EL (cell line): ENCODE data around the gene CNPY1.
A peak's percentile ranks its signal among the peaks of the same experiment; 100 is the strongest.

Experiments used
- DNase-seq: peaks from one replicate; pipeline ENCODE4 v3.0.0-alpha.2; 2016

The CNPY1 gene

DNA sequence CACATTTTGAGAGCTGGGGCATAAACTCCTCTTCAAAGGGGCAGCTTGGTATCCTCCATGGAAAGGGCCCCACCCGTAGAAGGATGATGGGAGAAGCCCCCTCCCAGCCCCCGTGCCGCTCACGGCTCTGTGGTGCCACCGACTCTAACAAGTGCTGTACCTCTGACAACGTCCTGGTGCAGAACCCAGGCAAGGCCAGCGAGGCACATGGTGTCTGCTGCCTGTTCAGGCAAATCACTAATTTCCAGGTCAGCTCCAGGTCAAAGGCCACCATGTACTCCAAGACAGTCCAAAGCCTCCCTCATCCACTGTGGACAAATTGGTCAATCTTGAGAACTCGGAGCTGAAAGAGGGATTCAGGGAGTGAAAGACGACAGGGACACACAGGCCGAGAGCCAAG, 11.4 kb upstream of the CNPY1 start:
- DNase-seq: no peak

GRCh38 chr7:155556763-155557162, 10.4 kb upstream of the CNPY1 start:
- DNase-seq: no peak

DNA sequence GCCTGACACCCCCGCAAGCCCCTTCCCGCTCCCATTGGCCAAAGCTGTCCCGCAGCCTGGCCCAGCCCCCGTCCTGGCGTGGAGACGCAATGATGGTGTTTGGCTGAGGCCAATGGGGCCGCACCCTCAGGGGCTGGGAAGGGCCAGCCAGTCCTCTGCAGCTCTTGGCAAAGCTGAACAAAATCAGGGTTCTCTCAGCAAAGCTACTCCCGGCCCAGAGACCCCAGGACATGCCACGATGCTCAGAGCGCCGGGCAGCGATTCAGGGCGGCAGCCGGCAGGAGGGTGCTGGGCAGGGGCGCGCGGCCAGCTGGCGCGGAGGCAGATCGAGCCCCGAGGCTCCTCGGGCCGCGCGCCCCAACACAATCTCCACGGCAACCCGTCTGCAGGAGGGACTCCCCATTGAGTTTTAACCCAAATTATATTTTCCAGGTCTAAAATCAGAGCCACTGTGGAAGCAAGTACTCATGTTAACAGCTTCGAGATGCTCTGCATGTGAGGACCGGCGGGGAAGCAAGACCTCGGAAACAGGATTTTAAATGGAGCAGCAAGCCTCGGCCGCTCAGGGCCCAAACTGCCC, 8.8 kb upstream of the CNPY1 start:
- DNase-seq: no peak

DNA sequence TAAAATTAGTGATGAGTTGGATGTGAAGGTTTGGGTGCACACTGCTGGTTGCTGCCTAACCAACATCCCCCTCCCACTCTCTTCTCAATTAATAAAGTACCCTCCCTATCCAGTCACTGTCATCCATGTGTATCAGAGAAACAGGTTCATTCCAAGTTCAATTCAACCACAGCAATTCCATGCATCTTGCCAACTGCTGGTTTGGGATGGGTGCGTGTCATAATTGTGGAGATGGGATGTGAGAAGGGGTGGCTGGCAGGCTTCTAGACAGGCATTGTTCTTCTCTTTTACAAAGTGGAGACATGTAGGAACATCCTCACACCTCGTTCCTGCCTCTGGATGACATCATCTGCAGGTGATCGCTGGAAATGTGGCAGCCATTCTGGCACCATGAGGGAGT, 7.5 kb upstream of the CNPY1 start:
- DNase-seq: no peak

- DNase-seq: no peak
These were observed 5.6 kb upstream of the CNPY1 start for GRCh38 chr7:155551785-155552611.

- no peak for DNase-seq
These were observed 4.6 kb upstream of the CNPY1 start for GRCh38 chr7:155550916-155551315.

- DNase-seq: no peak
These were observed 2.9 kb upstream of the CNPY1 start for GRCh38 chr7:155549226-155549625.

- DNase-seq: no peak
These were observed 917 bp upstream of the CNPY1 start for GRCh38 chr7:155547161-155547791.

GRCh38 chr7:155545348-155545747, 1.0 kb downstream of the CNPY1 start:
- no peak for DNase-seq

DNA sequence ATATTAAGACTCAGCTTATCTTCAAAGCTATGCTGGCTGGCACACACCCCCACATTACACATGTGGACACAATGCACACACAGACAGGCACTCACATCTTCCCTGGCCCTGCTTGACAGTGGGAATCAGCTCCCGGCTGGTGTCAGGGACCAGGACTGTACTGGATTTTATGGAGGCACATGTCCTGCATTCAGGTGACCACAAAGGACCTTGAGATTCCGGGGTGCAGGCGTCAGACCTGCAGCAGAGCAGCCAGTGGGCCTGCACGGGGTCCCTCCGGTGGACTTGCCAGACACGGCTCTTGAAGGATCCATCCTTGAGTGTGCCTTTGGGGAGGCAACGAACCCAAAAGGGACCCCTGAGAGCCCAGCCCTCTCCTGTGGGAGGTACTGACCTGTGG, 1.9 kb downstream of the CNPY1 start:
- no peak for DNase-seq

DNA sequence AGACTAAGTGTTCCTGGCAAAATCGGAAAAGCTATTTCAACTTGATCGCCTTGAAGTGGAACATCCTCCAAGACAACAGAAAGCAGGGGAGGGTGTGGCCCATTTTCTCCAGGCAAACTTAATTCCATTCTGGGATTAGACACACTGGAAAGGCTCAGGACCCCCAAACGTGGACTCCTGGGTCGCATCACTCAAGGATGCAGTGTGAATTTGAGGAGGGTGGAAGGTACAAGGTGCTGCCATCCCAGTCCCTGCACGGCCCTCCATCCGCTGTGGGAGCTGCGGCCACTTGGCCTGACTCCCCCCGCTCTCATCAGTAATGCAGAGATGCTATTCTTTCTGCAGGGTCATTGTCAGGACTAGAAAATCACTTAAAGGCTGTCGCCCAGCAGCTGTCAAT, 2.4 kb downstream of the CNPY1 start:
- DNase-seq: no peak

- DNase-seq: no peak
These were observed 3.1 kb downstream of the CNPY1 start for GRCh38 chr7:155543011-155543876.

- DNase-seq: no peak
These were observed 4.2 kb downstream of the CNPY1 start for GRCh38 chr7:155541986-155542675.

GRCh38 chr7:155540553-155540952, 5.8 kb downstream of the CNPY1 start:
- DNase-seq: no peak

DNA sequence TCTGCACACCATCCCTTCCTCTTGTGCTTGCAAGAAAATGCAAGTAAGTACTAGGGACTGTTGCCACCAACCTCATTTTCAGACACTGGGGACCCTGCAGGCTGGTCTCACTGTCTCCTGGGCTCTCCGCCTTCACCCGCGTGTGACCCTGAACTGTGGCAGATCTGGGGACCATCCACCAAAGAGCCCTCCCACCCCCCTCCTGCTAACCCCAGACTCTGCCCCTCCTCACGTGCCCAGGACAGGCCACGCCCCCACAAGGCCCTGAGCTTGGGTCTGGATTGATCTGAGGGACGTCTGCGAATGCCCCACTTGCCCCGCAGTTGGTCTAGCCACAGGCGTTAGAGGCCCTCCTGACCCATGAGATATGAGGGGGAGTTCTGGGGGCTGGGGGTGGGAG, 8.1 kb downstream of the CNPY1 start:
- DNase-seq: no peak

GRCh38 chr7:155536451-155536850, 9.9 kb downstream of the CNPY1 start:
- DNase-seq: no peak

DNA sequence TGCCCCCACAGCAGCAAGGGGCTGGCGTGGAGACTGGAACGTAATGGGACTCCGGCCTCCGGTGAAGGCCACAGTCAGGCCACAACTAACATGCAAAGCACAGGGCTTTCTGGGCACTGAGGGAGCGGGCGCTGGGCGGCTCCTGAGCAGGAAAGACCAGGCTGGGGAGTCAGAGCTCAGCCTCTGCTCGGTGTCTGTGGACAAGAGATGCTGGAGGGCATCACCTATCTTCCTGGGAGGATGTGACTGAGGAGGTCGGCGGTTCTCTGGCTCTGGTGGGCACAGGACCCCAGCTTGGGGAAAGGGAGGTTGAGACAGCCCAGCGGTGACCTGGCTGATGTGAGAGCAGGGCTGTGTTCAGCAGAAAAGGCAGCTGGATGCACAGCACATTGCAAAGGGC, 11.7 kb downstream of the CNPY1 start:
- no peak for DNase-seq

GRCh38 chr7:155533827-155534690, 12.3 kb downstream of the CNPY1 start:
- peak; percentile 8 for DNase-seq

DNA sequence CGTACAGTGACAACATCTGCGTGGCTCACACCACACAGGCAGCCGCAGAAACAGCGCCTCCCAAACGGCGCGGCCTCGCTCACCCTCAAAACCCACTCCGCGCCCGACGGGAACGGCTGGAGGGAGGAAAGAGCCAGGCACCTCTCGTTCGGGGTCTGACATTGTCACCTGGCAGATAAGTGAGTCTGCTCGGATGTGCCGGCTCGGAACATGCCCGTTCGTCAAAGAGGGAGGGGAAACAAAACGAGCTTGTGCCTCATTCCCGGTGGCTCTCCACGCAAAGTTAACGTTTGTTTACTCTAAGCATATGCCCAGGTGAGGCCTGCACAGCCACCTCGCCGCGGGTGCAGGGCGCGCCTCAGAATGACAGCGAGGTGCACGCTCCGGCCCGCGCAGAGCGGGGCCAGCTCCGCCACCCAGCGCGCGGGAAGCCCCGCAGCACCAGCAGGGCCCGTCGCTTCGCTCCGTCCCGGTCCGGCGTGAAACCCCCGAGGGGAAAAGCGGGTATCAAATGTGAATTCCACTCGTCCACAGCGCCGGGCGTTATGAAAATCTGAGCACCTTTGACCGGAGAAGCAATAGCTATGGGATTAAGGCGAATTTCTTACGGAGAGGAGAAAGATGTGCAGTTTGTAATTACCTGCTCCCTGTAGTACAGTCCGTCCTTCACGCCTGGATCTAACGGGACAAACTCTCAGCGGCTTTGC, 13.1 kb downstream of the CNPY1 start:
- DNase-seq: no peak

- DNase-seq: no peak
These were observed 13.6 kb downstream of the CNPY1 start for GRCh38 chr7:155532792-155533119.

DNA sequence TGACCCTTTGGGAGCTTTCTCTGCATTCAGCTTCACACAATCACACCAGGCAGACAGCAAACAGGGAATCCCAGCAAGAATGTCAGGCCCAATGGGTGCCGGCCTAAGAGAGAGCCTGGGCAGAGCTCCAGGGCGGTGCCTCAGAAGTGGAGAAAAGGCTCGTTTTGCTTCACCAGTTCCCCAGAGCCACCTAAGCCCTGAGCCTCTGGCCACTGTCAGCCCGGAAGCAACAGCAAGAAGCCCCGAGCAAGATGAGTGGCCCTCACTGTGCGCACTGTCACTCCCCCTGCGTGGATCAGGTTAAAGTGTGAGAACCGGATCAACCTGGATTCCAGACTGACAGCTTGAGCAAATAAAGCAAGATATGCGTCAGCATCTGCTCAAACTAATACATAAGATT, 14.7 kb downstream of the CNPY1 start:
- DNase-seq: no peak
